H9 (cell line): ENCODE measurements around the gene NUP58. TPM values are rescaled to one million over a fixed set of nuclear protein-coding genes. Genes with fewer than 3 reads are reported as not detected.
"Not testable (repeated sequence)": the region's sequence is repeated elsewhere in the genome, so short reads cannot be mapped to it uniquely, and the experiment has no call there.

Experiments used
- DNase-seq: peaks from one replicate; pipeline ENCODE4 v3.0.0-alpha.2; 2017
- H2AFZ ChIP-seq: one replicate; pipeline ENCODE4 v1.6.1; 2013; ENCODE audit warnings: mild to moderate bottlenecking, low read length, control low read depth, moderate library complexity
- H2AK5ac ChIP-seq: 2 replicates; pipeline ENCODE4 v1.6.1; 2013; ENCODE audit warnings: low read length, control low read depth, mixed read lengths; ENCODE audit not compliant: insufficient read length
- H2BK120ac ChIP-seq: one replicate; pipeline ENCODE4 v1.6.1; 2013; ENCODE audit warnings: low read depth, mild to moderate bottlenecking, low read length, control low read depth, inconsistent platforms; ENCODE audit not compliant: poor library complexity, severe bottlenecking
- H2BK12ac ChIP-seq: 2 replicates; pipeline ENCODE4 v1.6.1; 2013; ENCODE audit warnings: low read length, control low read depth, mixed read lengths, low read depth; ENCODE audit not compliant: insufficient read length
- H2BK15ac ChIP-seq: 2 replicates; pipeline ENCODE4 v1.6.1; 2013; ENCODE audit warnings: low read depth, low read length, control low read depth
- H2BK20ac ChIP-seq: one replicate; pipeline ENCODE4 v1.6.1; 2013; ENCODE audit warnings: low read depth, mild to moderate bottlenecking, low read length, control low read depth, inconsistent platforms; ENCODE audit not compliant: poor library complexity, severe bottlenecking
- H2BK5ac ChIP-seq: 2 replicates; pipeline ENCODE4 v1.6.1; 2013; ENCODE audit warnings: low read length, control low read depth, mixed read lengths; ENCODE audit not compliant: insufficient read length
- H3K14ac ChIP-seq: 2 replicates; pipeline ENCODE4 v1.6.1; 2013; ENCODE audit warnings: low read length, control low read depth; ENCODE audit not compliant: insufficient read depth
- H3K18ac ChIP-seq: 2 replicates; pipeline ENCODE4 v1.6.1; 2013; ENCODE audit warnings: low read depth, mild to moderate bottlenecking, mixed read lengths, low read length, control low read depth; ENCODE audit not compliant: insufficient read length
- H3K23ac ChIP-seq: 2 replicates; pipeline ENCODE4 v1.6.1; 2013; ENCODE audit warnings: low read length, control low read depth, mixed read lengths, low read depth; ENCODE audit not compliant: insufficient read length
- H3K23me2 ChIP-seq: 2 replicates; pipeline ENCODE4 v1.6.1; 2013; ENCODE audit warnings: low read depth, mild to moderate bottlenecking, mixed read lengths, low read length, control low read depth; ENCODE audit not compliant: insufficient read length, poor library complexity, severe bottlenecking
- H3K27ac ChIP-seq: 2 replicates; pipeline ENCODE4 v1.5.1; 2013; ENCODE audit warnings: low read length, control low read depth, mixed read lengths, low read depth; ENCODE audit not compliant: insufficient read length
- H3K27me3 ChIP-seq: 2 replicates; pipeline ENCODE4 v1.6.1; 2013; ENCODE audit warnings: low read length, control low read depth, inconsistent platforms; ENCODE audit not compliant: insufficient read depth
- H3K4ac ChIP-seq: 2 replicates; pipeline ENCODE4 v1.6.1; 2013; ENCODE audit warnings: low read depth, mild to moderate bottlenecking, control low read depth, inconsistent platforms, low read length, moderate library complexity
- H3K4me1 ChIP-seq: 2 replicates; pipeline ENCODE4 v1.6.1; 2013; ENCODE audit warnings: low read length, control low read depth, inconsistent platforms; ENCODE audit not compliant: insufficient read depth
- H3K4me2 ChIP-seq: 2 replicates; pipeline ENCODE4 v1.6.1; 2013; ENCODE audit warnings: low read length, control low read depth, mixed read lengths; ENCODE audit not compliant: insufficient read length, insufficient read depth
- H3K56ac ChIP-seq: 2 replicates; pipeline ENCODE4 v1.6.1; 2013; ENCODE audit warnings: low read depth, mild to moderate bottlenecking, mixed read lengths, low read length, control low read depth; ENCODE audit not compliant: insufficient read length
- H3K79me1 ChIP-seq: 2 replicates; pipeline ENCODE4 v1.6.1; 2013; ENCODE audit warnings: low read depth, mild to moderate bottlenecking, moderate library complexity, low read length, control low read depth, inconsistent platforms; ENCODE audit not compliant: insufficient read depth, poor library complexity, severe bottlenecking
- H3K79me2 ChIP-seq: 2 replicates; pipeline ENCODE4 v1.6.1; 2013; ENCODE audit warnings: low read length, control low read depth, inconsistent platforms; ENCODE audit not compliant: insufficient read depth
- H3K9ac ChIP-seq: 2 replicates; pipeline ENCODE4 v1.6.1; 2013; ENCODE audit warnings: low read length, control low read depth, mixed read lengths; ENCODE audit not compliant: insufficient read length; ENCODE audit errors: extremely low read depth
- H3K9me3 ChIP-seq: one replicate; pipeline ENCODE4 v1.6.1; 2013; ENCODE audit warnings: low read depth, low read length, inconsistent platforms; ENCODE audit not compliant: control insufficient read depth
- H3T11ph ChIP-seq: one replicate; pipeline ENCODE4 v1.6.1; 2013; ENCODE audit warnings: mild to moderate bottlenecking, low read length, control low read depth, inconsistent platforms
- H4K20me1 ChIP-seq: one replicate; pipeline ENCODE4 v1.6.1; 2013; ENCODE audit not compliant: control insufficient read depth, insufficient read length, insufficient read depth
- H4K5ac ChIP-seq: 2 replicates; pipeline ENCODE4 v1.6.1; 2013; ENCODE audit warnings: low read depth, mild to moderate bottlenecking, mixed read lengths, low read length, control low read depth; ENCODE audit not compliant: insufficient read length
- H4K8ac ChIP-seq: replicated peaks from 2 replicates; pipeline ENCODE4 v1.6.1; 2013; ENCODE audit warnings: low read length, control low read depth, mixed read lengths, low read depth; ENCODE audit not compliant: insufficient read length
- H4K91ac ChIP-seq: 2 replicates; pipeline ENCODE4 v1.6.1; 2013; ENCODE audit warnings: low read depth, mild to moderate bottlenecking, moderate library complexity, mixed read lengths, low read length, control low read depth; ENCODE audit not compliant: insufficient read length
- H3K27ac Mint-ChIP-seq, 3 experiments: 2 replicates in 2 of 3; 3 replicates in 1 of 3; pipeline ENCODE4 v1.8.0; 2020 to 2021; ENCODE audit warnings: mixed read lengths in 3 of 3, mild to moderate bottlenecking in 1 of 3, moderate library complexity in 1 of 3
- H3K27me3 Mint-ChIP-seq: 2 replicates; pipeline ENCODE4 v1.8.0; 2021; ENCODE audit warnings: low read depth, mild to moderate bottlenecking, moderate library complexity, mixed read lengths
- H3K36me3 Mint-ChIP-seq, 3 experiments: 2 replicates in 2 of 3; 3 replicates in 1 of 3; pipeline ENCODE4 v1.8.0; 2020 to 2021; ENCODE audit warnings: low read depth in 3 of 3, mixed read lengths in 3 of 3; ENCODE audit not compliant: insufficient read depth in 1 of 3
- H3K4me1 Mint-ChIP-seq, 2 experiments: 2 replicates each; pipeline ENCODE4 v1.8.0; 2020; ENCODE audit warnings: mixed read lengths in 2 of 2
- H3K4me3 Mint-ChIP-seq, 2 experiments: 2 replicates in 1 of 2; 3 replicates in 1 of 2; pipeline ENCODE4 v1.8.0; 2020 to 2021; ENCODE audit warnings: mild to moderate bottlenecking in 2 of 2, mixed read lengths in 2 of 2, moderate library complexity in 1 of 2
- H3K9me3 Mint-ChIP-seq, 2 experiments: 2 replicates in 1 of 2; 3 replicates in 1 of 2; pipeline ENCODE4 v1.8.0; 2020; ENCODE audit warnings: mild to moderate bottlenecking in 2 of 2, mixed read lengths in 2 of 2, moderate library complexity in 1 of 2
- WGBS: extraction: QIAGEN DNeasy Blood & Tissue Kit; methylation state at CpG from one replicate; pipeline ENCODE4 v1.1.7; 2013; ENCODE audit warnings: missing lambda C conversion rate, low lambda C conversion rate, mixed read lengths; ENCODE audit not compliant: insufficient read length; ENCODE audit errors: extremely low coverage; 5-methylcytosine and 5-hydroxymethylcytosine counted together
- total RNA-seq: library from RNA; stranded (reverse); gene quantifications from 2 replicates; pipeline ENCODE4 v1.2.1, GENCODE V29; 2021
- TF ChIP-seq, protein P1 (sequence below): fragments of 200-600 bp; sonication (generic); conservative IDR thresholded peaks from 3 replicates; pipeline ENCODE4 v1.8.0; 2021; ENCODE audit warnings: antibody characterized with exemption, mild to moderate bottlenecking

NUP58 gene
- total RNA-seq, 1 experiment from 2014 or later = 77.6 TPM

DNA sequence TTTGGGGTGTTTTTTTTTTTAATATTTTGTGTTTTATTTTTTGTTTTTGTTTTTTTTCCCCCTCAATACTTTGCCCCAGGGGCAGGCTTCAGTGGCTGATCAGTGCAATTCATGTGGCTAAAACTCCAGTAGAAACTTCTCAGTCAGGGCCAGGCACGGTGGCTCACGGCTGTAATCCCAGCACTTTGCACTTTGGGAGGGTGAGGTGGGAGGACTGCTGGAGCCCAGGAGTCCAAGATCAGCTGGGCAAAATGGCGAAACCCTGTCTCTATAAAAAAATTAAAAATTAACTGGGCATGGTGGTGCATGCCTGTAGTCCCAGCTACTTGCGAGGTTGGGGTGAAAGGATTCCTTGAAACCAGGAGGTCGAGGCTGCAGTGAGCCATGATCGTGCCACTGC is 53.0 kb downstream of the NUP58 start:
- 0 out of 2 replicates have a peak, but pooled peaks cover 4% of the 10 kb centered on the region for H3K4me1 ChIP-seq
- Mint-ChIP-seq H3K4me1 (peaks cover 2 to 4% of the 10 kb centered on the region in 2 experiments; a peak in 2 of 4 replicates), H3K27me3 (no peaks in the 10 kb centered on the region), H3K9me3 (peaks cover 3 to 10% of the 10 kb centered on the region in 2 experiments; a peak in 4 of 5 replicates), H3K4me3 (no peak overlapping the region), H3K36me3 (no peaks in the 10 kb centered on the region; a peak in 3 of 7 replicates), H3K27ac (no peak overlapping the region)
- H4K5ac ChIP-seq = no peak overlapping the region
- WGBS = no CpG with 5 or more reads among the region's 6 CpGs
- H3K14ac ChIP-seq = no peak overlapping the region
- H3K23ac ChIP-seq = no peak overlapping the region
- no peak overlapping the region for H2BK5ac ChIP-seq
- H3K27me3 ChIP-seq = no peaks in the 10 kb centered on the region
- no peak overlapping the region for H4K8ac ChIP-seq
- DNase-seq = no peak
- H2AK5ac ChIP-seq = no peak overlapping the region
- no peak overlapping the region for H2BK12ac ChIP-seq
- no peak overlapping the region for H3K18ac ChIP-seq
- no peak overlapping the region for H3K9ac ChIP-seq
- no peaks in the 10 kb centered on the region for H3K79me2 ChIP-seq
- H3K4me2 ChIP-seq = no peak overlapping the region
- H3K27ac ChIP-seq = no peak overlapping the region
- no peak overlapping the region for H2BK15ac ChIP-seq
- no peak overlapping the region for H3K4ac ChIP-seq
- H3K9me3 ChIP-seq = no peaks in the 10 kb centered on the region
- no peaks in the 10 kb centered on the region for H3K79me1 ChIP-seq
- no peak overlapping the region for H2AFZ ChIP-seq
- no peak overlapping the region for H3K56ac ChIP-seq
- no peak overlapping the region for H2BK20ac ChIP-seq
- H3K23me2 ChIP-seq = no peaks in the 10 kb centered on the region
- TF ChIP-seq, protein P1, sequence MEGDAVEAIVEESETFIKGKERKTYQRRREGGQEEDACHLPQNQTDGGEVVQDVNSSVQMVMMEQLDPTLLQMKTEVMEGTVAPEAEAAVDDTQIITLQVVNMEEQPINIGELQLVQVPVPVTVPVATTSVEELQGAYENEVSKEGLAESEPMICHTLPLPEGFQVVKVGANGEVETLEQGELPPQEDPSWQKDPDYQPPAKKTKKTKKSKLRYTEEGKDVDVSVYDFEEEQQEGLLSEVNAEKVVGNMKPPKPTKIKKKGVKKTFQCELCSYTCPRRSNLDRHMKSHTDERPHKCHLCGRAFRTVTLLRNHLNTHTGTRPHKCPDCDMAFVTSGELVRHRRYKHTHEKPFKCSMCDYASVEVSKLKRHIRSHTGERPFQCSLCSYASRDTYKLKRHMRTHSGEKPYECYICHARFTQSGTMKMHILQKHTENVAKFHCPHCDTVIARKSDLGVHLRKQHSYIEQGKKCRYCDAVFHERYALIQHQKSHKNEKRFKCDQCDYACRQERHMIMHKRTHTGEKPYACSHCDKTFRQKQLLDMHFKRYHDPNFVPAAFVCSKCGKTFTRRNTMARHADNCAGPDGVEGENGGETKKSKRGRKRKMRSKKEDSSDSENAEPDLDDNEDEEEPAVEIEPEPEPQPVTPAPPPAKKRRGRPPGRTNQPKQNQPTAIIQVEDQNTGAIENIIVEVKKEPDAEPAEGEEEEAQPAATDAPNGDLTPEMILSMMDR = no peak
- H4K20me1 ChIP-seq = no peaks in the 10 kb centered on the region
- no peak overlapping the region for H4K91ac ChIP-seq
- H3T11ph ChIP-seq = no peak overlapping the region
- H2BK120ac ChIP-seq = no peak overlapping the region

DNA sequence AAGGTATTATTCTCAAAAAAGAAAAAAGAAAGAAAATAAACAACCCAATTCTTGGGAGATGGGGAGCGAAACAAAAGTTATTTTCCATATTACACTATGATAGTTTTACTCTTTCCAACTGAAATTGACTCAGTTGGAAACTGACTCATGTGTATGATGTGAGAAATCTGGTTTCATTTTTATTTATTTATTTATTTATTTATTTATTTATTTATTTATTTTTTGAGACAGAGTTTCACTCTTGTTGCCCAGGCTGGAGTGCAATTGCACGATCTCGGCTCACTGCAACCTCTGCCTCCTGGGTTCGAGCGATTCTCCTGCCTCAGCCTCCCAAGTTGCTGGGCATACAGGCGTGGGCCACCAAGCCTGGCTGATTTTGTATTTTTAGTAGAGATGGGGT is 59.0 kb downstream of the NUP58 start:
- H3K27ac ChIP-seq, H2AK5ac ChIP-seq, DNase-seq, H2BK15ac ChIP-seq, H3K4me1 Mint-ChIP-seq, H3K56ac ChIP-seq, H3K23me2 ChIP-seq, H3K79me2 ChIP-seq, H3T11ph ChIP-seq, H4K8ac ChIP-seq, H4K91ac ChIP-seq, H3K4me3 Mint-ChIP-seq, H2BK5ac ChIP-seq, H3K9ac ChIP-seq, H3K4me2 ChIP-seq, H3K9me3 ChIP-seq, H4K5ac ChIP-seq, H3K27ac Mint-ChIP-seq, H3K18ac ChIP-seq, H3K36me3 Mint-ChIP-seq, H3K14ac ChIP-seq, H2AFZ ChIP-seq, H3K4me1 ChIP-seq, H3K27me3 Mint-ChIP-seq, H3K23ac ChIP-seq, H3K4ac ChIP-seq, H2BK12ac ChIP-seq, H2BK20ac ChIP-seq, H3K79me1 ChIP-seq, H2BK120ac ChIP-seq, H4K20me1 ChIP-seq, H3K27me3 ChIP-seq: not testable (repeated sequence)
- peaks cover 16 to 28% of the 10 kb centered on the region in 2 experiments; a peak in 4 of 5 replicates for H3K9me3 Mint-ChIP-seq
- WGBS = no CpG with 5 or more reads among the region's 6 CpGs
